H9 (cell line): ENCODE data around the gene TSC22D3. TPM values are rescaled to one million over a fixed set of nuclear protein-coding genes. Genes with fewer than 3 reads are reported as not detected.

ENCODE experiments used
- DNase-seq: peaks from one replicate; pipeline ENCODE4 v3.0.0-alpha.2; 2017
- H2AFZ ChIP-seq: one replicate; pipeline ENCODE4 v1.6.1; 2013; ENCODE audit warnings: mild to moderate bottlenecking, low read length, control low read depth, moderate library complexity
- H2AK5ac ChIP-seq: 2 replicates; pipeline ENCODE4 v1.6.1; 2013; ENCODE audit warnings: low read length, control low read depth, mixed read lengths; ENCODE audit not compliant: insufficient read length
- H2BK120ac ChIP-seq: one replicate; pipeline ENCODE4 v1.6.1; 2013; ENCODE audit warnings: low read depth, mild to moderate bottlenecking, low read length, control low read depth, inconsistent platforms; ENCODE audit not compliant: poor library complexity, severe bottlenecking
- H2BK12ac ChIP-seq: 2 replicates; pipeline ENCODE4 v1.6.1; 2013; ENCODE audit warnings: low read length, control low read depth, mixed read lengths, low read depth; ENCODE audit not compliant: insufficient read length
- H2BK15ac ChIP-seq: 2 replicates; pipeline ENCODE4 v1.6.1; 2013; ENCODE audit warnings: low read depth, low read length, control low read depth
- H2BK20ac ChIP-seq: one replicate; pipeline ENCODE4 v1.6.1; 2013; ENCODE audit warnings: low read depth, mild to moderate bottlenecking, low read length, control low read depth, inconsistent platforms; ENCODE audit not compliant: poor library complexity, severe bottlenecking
- H2BK5ac ChIP-seq: 2 replicates; pipeline ENCODE4 v1.6.1; 2013; ENCODE audit warnings: low read length, control low read depth, mixed read lengths; ENCODE audit not compliant: insufficient read length
- H3K14ac ChIP-seq: 2 replicates; pipeline ENCODE4 v1.6.1; 2013; ENCODE audit warnings: low read length, control low read depth; ENCODE audit not compliant: insufficient read depth
- H3K18ac ChIP-seq: 2 replicates; pipeline ENCODE4 v1.6.1; 2013; ENCODE audit warnings: low read depth, mild to moderate bottlenecking, mixed read lengths, low read length, control low read depth; ENCODE audit not compliant: insufficient read length
- H3K23ac ChIP-seq: 2 replicates; pipeline ENCODE4 v1.6.1; 2013; ENCODE audit warnings: low read length, control low read depth, mixed read lengths, low read depth; ENCODE audit not compliant: insufficient read length
- H3K23me2 ChIP-seq: 2 replicates; pipeline ENCODE4 v1.6.1; 2013; ENCODE audit warnings: low read depth, mild to moderate bottlenecking, mixed read lengths, low read length, control low read depth; ENCODE audit not compliant: insufficient read length, poor library complexity, severe bottlenecking
- H3K27ac ChIP-seq: 2 replicates; pipeline ENCODE4 v1.5.1; 2013; ENCODE audit warnings: low read length, control low read depth, mixed read lengths, low read depth; ENCODE audit not compliant: insufficient read length
- H3K27me3 ChIP-seq: 2 replicates; pipeline ENCODE4 v1.6.1; 2013; ENCODE audit warnings: low read length, control low read depth, inconsistent platforms; ENCODE audit not compliant: insufficient read depth
- H3K4ac ChIP-seq: 2 replicates; pipeline ENCODE4 v1.6.1; 2013; ENCODE audit warnings: low read depth, mild to moderate bottlenecking, control low read depth, inconsistent platforms, low read length, moderate library complexity
- H3K4me1 ChIP-seq: 2 replicates; pipeline ENCODE4 v1.6.1; 2013; ENCODE audit warnings: low read length, control low read depth, inconsistent platforms; ENCODE audit not compliant: insufficient read depth
- H3K4me2 ChIP-seq: 2 replicates; pipeline ENCODE4 v1.6.1; 2013; ENCODE audit warnings: low read length, control low read depth, mixed read lengths; ENCODE audit not compliant: insufficient read length, insufficient read depth
- H3K56ac ChIP-seq: 2 replicates; pipeline ENCODE4 v1.6.1; 2013; ENCODE audit warnings: low read depth, mild to moderate bottlenecking, mixed read lengths, low read length, control low read depth; ENCODE audit not compliant: insufficient read length
- H3K79me1 ChIP-seq: 2 replicates; pipeline ENCODE4 v1.6.1; 2013; ENCODE audit warnings: low read depth, mild to moderate bottlenecking, moderate library complexity, low read length, control low read depth, inconsistent platforms; ENCODE audit not compliant: insufficient read depth, poor library complexity, severe bottlenecking
- H3K79me2 ChIP-seq: 2 replicates; pipeline ENCODE4 v1.6.1; 2013; ENCODE audit warnings: low read length, control low read depth, inconsistent platforms; ENCODE audit not compliant: insufficient read depth
- H3K9ac ChIP-seq: 2 replicates; pipeline ENCODE4 v1.6.1; 2013; ENCODE audit warnings: low read length, control low read depth, mixed read lengths; ENCODE audit not compliant: insufficient read length; ENCODE audit errors: extremely low read depth
- H3K9me3 ChIP-seq: one replicate; pipeline ENCODE4 v1.6.1; 2013; ENCODE audit warnings: low read depth, low read length, inconsistent platforms; ENCODE audit not compliant: control insufficient read depth
- H3T11ph ChIP-seq: one replicate; pipeline ENCODE4 v1.6.1; 2013; ENCODE audit warnings: mild to moderate bottlenecking, low read length, control low read depth, inconsistent platforms
- H4K20me1 ChIP-seq: one replicate; pipeline ENCODE4 v1.6.1; 2013; ENCODE audit not compliant: control insufficient read depth, insufficient read length, insufficient read depth
- H4K5ac ChIP-seq: 2 replicates; pipeline ENCODE4 v1.6.1; 2013; ENCODE audit warnings: low read depth, mild to moderate bottlenecking, mixed read lengths, low read length, control low read depth; ENCODE audit not compliant: insufficient read length
- H4K8ac ChIP-seq: replicated peaks from 2 replicates; pipeline ENCODE4 v1.6.1; 2013; ENCODE audit warnings: low read length, control low read depth, mixed read lengths, low read depth; ENCODE audit not compliant: insufficient read length
- H4K91ac ChIP-seq: 2 replicates; pipeline ENCODE4 v1.6.1; 2013; ENCODE audit warnings: low read depth, mild to moderate bottlenecking, moderate library complexity, mixed read lengths, low read length, control low read depth; ENCODE audit not compliant: insufficient read length
- H3K27ac Mint-ChIP-seq, 3 experiments: 2 replicates in 2 of 3; 3 replicates in 1 of 3; pipeline ENCODE4 v1.8.0; 2020 to 2021; ENCODE audit warnings: mixed read lengths in 3 of 3, mild to moderate bottlenecking in 1 of 3, moderate library complexity in 1 of 3
- H3K27me3 Mint-ChIP-seq: 2 replicates; pipeline ENCODE4 v1.8.0; 2021; ENCODE audit warnings: low read depth, mild to moderate bottlenecking, moderate library complexity, mixed read lengths
- H3K36me3 Mint-ChIP-seq, 3 experiments: 2 replicates in 2 of 3; 3 replicates in 1 of 3; pipeline ENCODE4 v1.8.0; 2020 to 2021; ENCODE audit warnings: low read depth in 3 of 3, mixed read lengths in 3 of 3; ENCODE audit not compliant: insufficient read depth in 1 of 3
- H3K4me1 Mint-ChIP-seq, 2 experiments: 2 replicates each; pipeline ENCODE4 v1.8.0; 2020; ENCODE audit warnings: mixed read lengths in 2 of 2
- H3K4me3 Mint-ChIP-seq, 2 experiments: 2 replicates in 1 of 2; 3 replicates in 1 of 2; pipeline ENCODE4 v1.8.0; 2020 to 2021; ENCODE audit warnings: mild to moderate bottlenecking in 2 of 2, mixed read lengths in 2 of 2, moderate library complexity in 1 of 2
- H3K9me3 Mint-ChIP-seq, 2 experiments: 2 replicates in 1 of 2; 3 replicates in 1 of 2; pipeline ENCODE4 v1.8.0; 2020; ENCODE audit warnings: mild to moderate bottlenecking in 2 of 2, mixed read lengths in 2 of 2, moderate library complexity in 1 of 2
- WGBS: extraction: QIAGEN DNeasy Blood & Tissue Kit; methylation state at CpG from one replicate; pipeline ENCODE4 v1.1.7; 2013; ENCODE audit warnings: missing lambda C conversion rate, low lambda C conversion rate, mixed read lengths; ENCODE audit not compliant: insufficient read length; ENCODE audit errors: extremely low coverage; 5-methylcytosine and 5-hydroxymethylcytosine counted together
- total RNA-seq: library from RNA; stranded (reverse); gene quantifications from 2 replicates; pipeline ENCODE4 v1.2.1, GENCODE V29; 2021
- TF ChIP-seq, protein P1 (sequence below): fragments of 200-600 bp; sonication (generic); conservative IDR thresholded peaks from 3 replicates; pipeline ENCODE4 v1.8.0; 2021; ENCODE audit warnings: antibody characterized with exemption, mild to moderate bottlenecking

The TSC22D3 gene
- total RNA-seq, 1 experiment from 2014 or later, result 10.5 TPM

DNA sequence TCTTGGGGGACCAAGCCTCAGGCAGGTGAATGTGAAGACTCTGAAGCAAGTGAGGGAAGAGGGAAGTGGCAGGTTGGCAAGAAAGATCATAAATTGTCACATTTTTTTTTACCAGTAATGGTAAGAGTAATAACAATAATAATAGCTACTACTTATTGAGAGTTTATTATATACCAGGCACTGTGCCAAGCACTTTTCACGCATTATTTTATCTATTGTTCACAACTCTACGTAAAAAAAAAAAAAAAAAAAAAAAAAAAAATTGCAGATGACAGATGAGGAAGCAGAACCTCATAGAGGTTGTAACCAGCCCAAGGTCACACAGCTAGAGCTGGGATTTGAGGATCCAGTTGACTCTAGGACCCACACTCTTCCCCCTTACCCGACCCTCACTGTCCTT is 40.9 kb downstream of the TSC22D3 start:
- Histone ChIP-seq H2BK15ac (no peak overlapping the region), H3K9me3 (no peaks in the 10 kb centered on the region), H4K8ac (no peak overlapping the region), H3K18ac (no peak overlapping the region), H2BK5ac (no peak overlapping the region), H3K4me2 (no peak overlapping the region), H3K79me1 (no peaks in the 10 kb centered on the region), H2AFZ (no peak overlapping the region), H3K56ac (no peak overlapping the region), H3K79me2 (no peaks in the 10 kb centered on the region), H3K27me3 (no peaks in the 10 kb centered on the region), H2AK5ac (no peak overlapping the region), H3T11ph (no peak overlapping the region), H2BK120ac (no peak overlapping the region), H4K91ac (no peak overlapping the region), H3K23ac (no peak overlapping the region), H4K20me1 (no peaks in the 10 kb centered on the region), H3K23me2 (no peaks in the 10 kb centered on the region), H2BK12ac (no peak overlapping the region), H3K4me1 (peaks cover 12% of the 10 kb centered on the region; the same call in 1 of the 2 replicates), H3K14ac (no peak overlapping the region), H2BK20ac (no peak overlapping the region), H4K5ac (no peak overlapping the region), H3K27ac (no peak overlapping the region), H3K4ac (no peak overlapping the region), H3K9ac (no peak overlapping the region)
- Mint-ChIP-seq H3K27me3 (peaks cover 5% of the 10 kb centered on the region), H3K27ac (no peak overlapping the region), H3K36me3 (peaks cover 0 to 4% (median 4%) of the 10 kb centered on the region in 3 experiments; a peak in 3 of 7 replicates), H3K4me1 (peaks cover 35 to 53% of the 10 kb centered on the region in 2 experiments), H3K4me3 (no peak overlapping the region), H3K9me3 (peaks cover 0 to 63% of the 10 kb centered on the region in 2 experiments; a peak in 2 of 5 replicates)
- TF ChIP-seq, protein P1, sequence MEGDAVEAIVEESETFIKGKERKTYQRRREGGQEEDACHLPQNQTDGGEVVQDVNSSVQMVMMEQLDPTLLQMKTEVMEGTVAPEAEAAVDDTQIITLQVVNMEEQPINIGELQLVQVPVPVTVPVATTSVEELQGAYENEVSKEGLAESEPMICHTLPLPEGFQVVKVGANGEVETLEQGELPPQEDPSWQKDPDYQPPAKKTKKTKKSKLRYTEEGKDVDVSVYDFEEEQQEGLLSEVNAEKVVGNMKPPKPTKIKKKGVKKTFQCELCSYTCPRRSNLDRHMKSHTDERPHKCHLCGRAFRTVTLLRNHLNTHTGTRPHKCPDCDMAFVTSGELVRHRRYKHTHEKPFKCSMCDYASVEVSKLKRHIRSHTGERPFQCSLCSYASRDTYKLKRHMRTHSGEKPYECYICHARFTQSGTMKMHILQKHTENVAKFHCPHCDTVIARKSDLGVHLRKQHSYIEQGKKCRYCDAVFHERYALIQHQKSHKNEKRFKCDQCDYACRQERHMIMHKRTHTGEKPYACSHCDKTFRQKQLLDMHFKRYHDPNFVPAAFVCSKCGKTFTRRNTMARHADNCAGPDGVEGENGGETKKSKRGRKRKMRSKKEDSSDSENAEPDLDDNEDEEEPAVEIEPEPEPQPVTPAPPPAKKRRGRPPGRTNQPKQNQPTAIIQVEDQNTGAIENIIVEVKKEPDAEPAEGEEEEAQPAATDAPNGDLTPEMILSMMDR, result no peak
- WGBS, result no CpG with 5 or more reads among the region's 3 CpGs
- DNase-seq, result no peak
